Measurements from ENCODE around the gene SCO1.

The SCO1 gene

DNA sequence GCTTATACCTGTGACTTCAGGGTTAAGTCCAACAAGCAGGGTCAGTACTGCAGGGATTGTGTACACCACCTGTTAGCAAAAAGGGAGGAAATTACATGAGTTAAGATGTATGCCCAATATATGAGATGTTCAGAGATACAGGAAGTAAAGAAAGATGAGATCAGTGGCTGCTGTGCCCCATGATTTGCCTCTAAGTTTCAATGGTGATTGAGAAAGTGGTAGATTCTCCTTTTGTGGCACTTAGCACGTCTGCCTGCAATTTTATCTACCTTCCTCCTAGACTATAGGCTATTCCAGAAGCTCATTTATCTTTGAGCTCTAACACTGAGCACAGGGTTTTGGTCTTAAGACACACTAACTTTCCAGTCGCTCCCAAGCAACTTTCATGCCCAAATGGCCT, 28.9 kb upstream of the SCO1 start:
- TF ChIP-seq, protein P1, sequence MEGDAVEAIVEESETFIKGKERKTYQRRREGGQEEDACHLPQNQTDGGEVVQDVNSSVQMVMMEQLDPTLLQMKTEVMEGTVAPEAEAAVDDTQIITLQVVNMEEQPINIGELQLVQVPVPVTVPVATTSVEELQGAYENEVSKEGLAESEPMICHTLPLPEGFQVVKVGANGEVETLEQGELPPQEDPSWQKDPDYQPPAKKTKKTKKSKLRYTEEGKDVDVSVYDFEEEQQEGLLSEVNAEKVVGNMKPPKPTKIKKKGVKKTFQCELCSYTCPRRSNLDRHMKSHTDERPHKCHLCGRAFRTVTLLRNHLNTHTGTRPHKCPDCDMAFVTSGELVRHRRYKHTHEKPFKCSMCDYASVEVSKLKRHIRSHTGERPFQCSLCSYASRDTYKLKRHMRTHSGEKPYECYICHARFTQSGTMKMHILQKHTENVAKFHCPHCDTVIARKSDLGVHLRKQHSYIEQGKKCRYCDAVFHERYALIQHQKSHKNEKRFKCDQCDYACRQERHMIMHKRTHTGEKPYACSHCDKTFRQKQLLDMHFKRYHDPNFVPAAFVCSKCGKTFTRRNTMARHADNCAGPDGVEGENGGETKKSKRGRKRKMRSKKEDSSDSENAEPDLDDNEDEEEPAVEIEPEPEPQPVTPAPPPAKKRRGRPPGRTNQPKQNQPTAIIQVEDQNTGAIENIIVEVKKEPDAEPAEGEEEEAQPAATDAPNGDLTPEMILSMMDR (IDR thresholded peaks at IDR 0.05; ENCODE audit: extremely low read depth, insufficient read depth, missing control alignments): no peak
- no peak for DNase-seq (ENCODE audit: low spot score)
- in situ Hi-C loops (cut with MboI; ENCODE audit: low pct_unique_long_range_greater_than_20kb, low sequenced_read_pairs, unreplicated experiment): no loop called here

DNA sequence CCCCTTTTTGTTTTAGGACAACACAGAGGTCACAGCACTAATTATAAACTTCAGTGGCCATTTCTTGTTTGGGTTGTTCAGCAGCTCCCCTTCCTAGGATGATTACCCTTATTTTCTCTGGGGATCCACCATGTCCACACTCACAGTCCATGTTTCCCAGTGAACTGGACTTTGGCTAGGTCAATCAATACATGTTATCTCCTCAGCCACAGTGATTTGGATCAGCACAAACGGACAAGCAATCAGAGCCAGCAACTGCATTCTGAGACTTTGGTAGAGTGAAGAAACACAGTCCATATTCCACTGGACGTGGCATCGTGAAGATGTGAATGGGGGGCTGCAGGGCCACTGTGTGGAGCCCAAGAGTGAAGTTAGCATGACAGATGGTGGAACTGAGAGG, 27.9 kb upstream of the SCO1 start:
- in situ Hi-C loops (cut with MboI; ENCODE audit: low pct_unique_long_range_greater_than_20kb, low sequenced_read_pairs, unreplicated experiment): no loop called here
- no peak for DNase-seq (ENCODE audit: low spot score)
- TF ChIP-seq, protein P1 (IDR thresholded peaks at IDR 0.05; ENCODE audit: extremely low read depth, insufficient read depth, missing control alignments): no peak

GRCh38 chr17:10724546-10725195, 27.3 kb upstream of the SCO1 start:
- in situ Hi-C loops (cut with MboI; ENCODE audit: low pct_unique_long_range_greater_than_20kb, low sequenced_read_pairs, unreplicated experiment): no loop called here
- DNase-seq (ENCODE audit: low spot score): no peak
- TF ChIP-seq, protein P1 (IDR thresholded peaks at IDR 0.05; ENCODE audit: extremely low read depth, insufficient read depth, missing control alignments): no peak

- TF ChIP-seq, protein P1 (IDR thresholded peaks at IDR 0.05; ENCODE audit: extremely low read depth, insufficient read depth, missing control alignments): no peak
- no peak for DNase-seq (ENCODE audit: low spot score)
- in situ Hi-C loops (cut with MboI; ENCODE audit: low pct_unique_long_range_greater_than_20kb, low sequenced_read_pairs, unreplicated experiment): no loop called here
Measured at GRCh38 chr17:10718547-10718946, 21.2 kb upstream of the SCO1 start.

GRCh38 chr17:10716218-10716617, 18.9 kb upstream of the SCO1 start:
- in situ Hi-C loops (cut with MboI; ENCODE audit: low pct_unique_long_range_greater_than_20kb, low sequenced_read_pairs, unreplicated experiment): no loop called here
- TF ChIP-seq, protein P1 (IDR thresholded peaks at IDR 0.05; ENCODE audit: extremely low read depth, insufficient read depth, missing control alignments): no peak
- no peak for DNase-seq (ENCODE audit: low spot score)

DNA sequence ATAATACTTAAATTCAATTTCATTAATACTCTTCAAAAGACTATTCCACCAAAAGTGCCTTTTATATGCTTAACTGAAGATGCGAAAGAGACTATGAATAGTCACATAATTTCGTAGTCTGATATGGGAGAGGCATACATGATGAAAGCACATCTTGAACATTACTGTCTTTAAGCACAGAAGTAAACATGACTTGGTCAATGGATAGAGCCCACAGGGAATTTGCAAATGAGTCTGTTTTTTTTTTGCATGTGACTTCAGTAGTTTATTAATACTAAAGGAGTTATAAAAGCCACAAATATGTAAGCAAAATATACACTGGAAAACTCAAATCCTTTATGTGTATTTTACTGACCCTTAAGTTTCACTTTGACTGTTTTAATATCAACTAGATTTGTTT, 16.0 kb upstream of the SCO1 start:
- in situ Hi-C loops (cut with MboI; ENCODE audit: low pct_unique_long_range_greater_than_20kb, low sequenced_read_pairs, unreplicated experiment): no loop called here
- TF ChIP-seq, protein P1 (IDR thresholded peaks at IDR 0.05; ENCODE audit: extremely low read depth, insufficient read depth, missing control alignments): no peak
- no peak for DNase-seq (ENCODE audit: low spot score)
